Measurements from ENCODE around the gene CTSF. TPM values are rescaled to one million over a fixed set of nuclear protein-coding genes. Genes with fewer than 3 reads are reported as not detected.
"Not testable (repeated sequence)": the region's sequence is repeated elsewhere in the genome, so short reads cannot be mapped to it uniquely, and the experiment has no call there.

The CTSF gene
- total and polyA plus RNA-seq, 5 donors from 2014 or later: 6.9 to 28.6 (median 17.6) TPM

DNA sequence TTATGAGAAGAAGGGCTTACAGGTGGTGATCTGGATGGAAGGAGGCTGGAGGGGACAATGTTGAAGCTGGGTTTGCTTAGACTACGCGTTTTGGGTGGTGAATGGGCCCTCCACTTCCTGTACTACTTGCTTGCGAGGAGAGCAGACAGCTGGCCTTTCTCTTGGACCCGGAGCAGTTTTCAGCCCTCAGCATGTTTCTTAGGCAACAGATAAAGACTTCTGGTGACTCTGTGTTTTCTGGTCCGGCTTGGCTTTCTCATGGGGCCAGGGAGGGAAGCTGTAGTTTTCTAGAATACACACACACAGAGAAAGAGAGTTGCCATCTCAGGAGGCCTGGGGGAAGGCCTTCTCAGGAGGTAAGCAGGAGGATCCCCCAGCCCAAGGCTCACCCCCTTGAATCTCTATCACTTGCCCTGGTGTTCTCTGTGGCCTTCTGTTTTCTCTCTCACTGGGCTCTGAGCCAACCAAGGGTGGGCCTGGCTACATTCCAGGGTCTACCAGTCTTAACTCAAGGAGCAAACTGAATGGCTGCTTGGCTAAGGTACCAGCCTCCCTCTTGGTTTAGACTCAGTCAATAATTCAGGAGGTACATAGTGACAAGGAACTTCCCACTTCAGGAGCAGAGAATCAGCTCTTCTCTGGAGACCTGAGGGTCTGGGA, 27.0 kb upstream of the CTSF start:
- H3K9me3 ChIP-seq (ENCODE audit: control insufficient read depth in 2 of 2, low read length in 2 of 2): no peaks in the 10 kb centered on the region
- H3K9me3 Mint-ChIP-seq: no peaks in the 10 kb centered on the region
- H3K27ac ChIP-seq (ENCODE audit: insufficient read depth, low read length, poor library complexity, severe bottlenecking): peak overlapping the region; percentile 5
- no peak overlapping the region for H3K4me3 ChIP-seq (ENCODE audit: low read depth, low read length)
- H3K4me3 Mint-ChIP-seq: peak overlapping the region; percentile 44 to 83 (median 66)
- H3K36me3 ChIP-seq (ENCODE audit: control insufficient read depth, insufficient read depth, low read length): peaks cover 6% of the 10 kb centered on the region
- peaks cover 6% of the 10 kb centered on the region for H3K36me3 Mint-ChIP-seq
- peaks cover 21% of the 10 kb centered on the region for H3K4me1 ChIP-seq (ENCODE audit: control insufficient read depth, insufficient read depth, low read length, poor library complexity, severe bottlenecking)
- no peaks in the 10 kb centered on the region for H3K27me3 ChIP-seq (ENCODE audit: control insufficient read depth, insufficient read depth, low read length)
- DNase-seq: peak in 2 of 3 donors; percentile 13 to 48
- H3K4me1 Mint-ChIP-seq: peaks cover 9 to 46% (median 24%) of the 10 kb centered on the region in 4 donors
- H3K27ac Mint-ChIP-seq: peak overlapping the region; percentile 81 to 92 (median 87)
- H3K27me3 Mint-ChIP-seq: no peaks in the 10 kb centered on the region
- no peak for ATAC-seq (ENCODE audit: low read depth in 2 of 2)

DNA sequence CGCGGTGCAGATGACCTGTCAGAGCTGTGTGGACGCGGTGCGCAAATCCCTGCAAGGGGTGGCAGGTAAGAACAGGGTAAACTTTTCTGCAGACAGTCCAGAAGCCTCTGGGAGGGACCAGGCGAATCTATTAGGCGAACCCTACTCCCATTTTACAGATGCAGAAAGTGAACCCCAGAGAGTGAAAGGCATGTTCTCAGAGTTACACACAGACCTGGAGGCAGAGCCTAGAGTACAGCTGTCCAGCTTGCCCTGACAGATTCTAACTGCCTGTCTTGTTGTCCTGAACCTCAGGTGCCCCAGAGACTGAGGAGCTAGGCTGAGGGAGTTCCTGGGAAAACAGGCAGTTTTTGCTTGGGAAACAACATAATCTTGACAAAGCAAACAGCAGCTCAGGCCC, 25.2 kb upstream of the CTSF start:
- DNase-seq: no peak
- H3K4me3 Mint-ChIP-seq: peak overlapping the region; percentile 92 to 100 (median 100)

DNA sequence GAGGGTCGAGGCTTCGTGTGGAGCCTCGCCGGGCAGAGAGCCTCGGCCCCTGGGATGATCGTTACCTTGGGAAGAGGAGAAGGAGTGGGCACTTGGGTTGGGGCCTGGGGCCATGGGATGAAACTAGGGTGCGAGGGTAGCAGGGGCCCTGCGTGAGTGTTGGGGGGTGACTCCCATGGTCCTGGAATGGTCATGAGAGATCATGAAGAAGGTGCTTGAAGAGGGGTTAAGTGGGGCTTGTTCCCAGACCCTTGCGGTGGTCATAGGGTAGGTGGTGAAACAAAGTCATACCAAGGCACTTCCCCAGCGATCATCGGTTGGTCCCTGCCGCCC, 24.9 kb upstream of the CTSF start:
- no peaks in the 10 kb centered on the region for H3K36me3 ChIP-seq (ENCODE audit: control insufficient read depth, insufficient read depth, low read length)

More for the DNA sequence above, 25.2 kb upstream of the CTSF start:
- Histone ChIP-seq H3K4me1 (ENCODE audit: control insufficient read depth, insufficient read depth, low read length, poor library complexity, severe bottlenecking) (peaks cover 21% of the 10 kb centered on the region), H3K27me3 (ENCODE audit: control insufficient read depth, insufficient read depth, low read length) (no peaks in the 10 kb centered on the region), H3K4me3 (ENCODE audit: low read depth, low read length) (peak overlapping the region; percentile 73), H3K9me3 (ENCODE audit: control insufficient read depth in 2 of 2, low read length in 2 of 2) (no peaks in the 10 kb centered on the region), H3K36me3 (ENCODE audit: control insufficient read depth, insufficient read depth, low read length) (no peaks in the 10 kb centered on the region), H3K27ac (ENCODE audit: insufficient read depth, low read length, poor library complexity, severe bottlenecking) (peak overlapping the region; percentile 84)
- no peak for ATAC-seq (ENCODE audit: low read depth in 2 of 2)
- peaks cover 5% of the 10 kb centered on the region for H3K36me3 Mint-ChIP-seq
- peaks cover 9 to 46% (median 24%) of the 10 kb centered on the region in 4 donors for H3K4me1 Mint-ChIP-seq
- H3K27me3 Mint-ChIP-seq: no peaks in the 10 kb centered on the region
- peak overlapping the region in 2 of 3 donors; percentile 99 to 100 for H3K27ac Mint-ChIP-seq
- no peaks in the 10 kb centered on the region for H3K9me3 Mint-ChIP-seq

DNA sequence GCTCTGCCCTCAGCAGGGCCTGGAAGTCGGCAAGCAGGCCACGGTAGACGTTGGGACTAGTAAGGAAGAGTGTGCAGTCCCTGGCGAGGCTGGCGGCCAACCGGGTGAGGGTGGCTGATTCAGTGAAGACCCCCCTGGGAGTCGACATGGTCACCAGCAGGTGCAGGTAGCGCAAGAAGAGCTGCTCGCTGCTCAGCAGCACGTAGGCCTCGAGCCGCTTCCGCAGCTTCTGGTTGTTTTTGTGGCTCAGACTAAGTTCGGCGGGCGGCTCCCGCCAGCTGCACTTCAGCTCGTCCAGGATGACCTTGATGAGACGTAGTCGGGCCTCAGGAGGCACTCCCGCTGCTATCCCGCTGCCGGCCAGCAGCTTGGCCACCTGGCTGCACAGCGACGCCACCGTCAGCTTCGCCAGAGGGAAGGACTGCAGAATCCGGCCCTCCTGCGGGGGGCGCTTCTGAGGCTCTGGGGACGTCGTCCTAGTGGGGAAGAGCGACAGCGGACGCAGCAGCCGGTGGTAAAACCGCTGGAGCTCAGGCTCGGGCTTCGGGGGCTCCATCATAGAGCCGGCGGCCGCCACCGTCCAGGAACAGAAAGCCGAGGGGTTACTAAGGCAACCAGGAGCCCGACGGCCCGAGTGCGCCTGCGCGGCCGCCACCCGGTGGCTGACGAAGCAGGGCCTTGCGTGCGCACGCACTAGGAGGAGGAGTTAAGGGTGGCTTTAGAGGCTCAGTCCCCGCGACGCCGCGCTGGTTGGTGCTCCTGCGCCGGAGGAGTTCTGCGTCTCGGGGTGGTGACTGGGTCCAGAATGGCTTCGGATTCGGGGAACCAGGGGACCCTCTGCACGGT, 24.3 kb upstream of the CTSF start, which contains the start of the genes CCDC87 and CCS:
Gene CCDC87, minus strand, starts transcription at position 607 of the 846 bp plus-strand sequence. Its CDS starts 48 bp downstream, at position 559.
Gene CCS, plus strand, starts transcription at position 729 of the 846 bp plus-strand sequence. Its CDS starts 77 bp downstream, at position 806.
- Histone ChIP-seq H3K4me3 (ENCODE audit: low read depth, low read length) (peak within 1 kb of the TSS; percentile 73), H3K4me1 (ENCODE audit: control insufficient read depth, insufficient read depth, low read length, poor library complexity, severe bottlenecking) (peaks cover 21% of the 10 kb centered on the region), H3K36me3 (ENCODE audit: control insufficient read depth, insufficient read depth, low read length) (no peaks in the 10 kb centered on the region), H3K27me3 (ENCODE audit: control insufficient read depth, insufficient read depth, low read length) (no peaks in the 10 kb centered on the region), H3K9me3 (ENCODE audit: control insufficient read depth in 2 of 2, low read length in 2 of 2) (no peaks in the 10 kb centered on the region), H3K27ac (ENCODE audit: insufficient read depth, low read length, poor library complexity, severe bottlenecking) (peak within 1 kb of the TSS; percentile 84)
- H3K9me3 Mint-ChIP-seq: no peaks in the 10 kb centered on the region
- peaks cover 5% of the 10 kb centered on the region for H3K36me3 Mint-ChIP-seq
- peaks cover 9 to 46% (median 19%) of the 10 kb centered on the region in 4 donors for H3K4me1 Mint-ChIP-seq
- DNase-seq (peak; percentile 96 to 99 (median 97)), ATAC-seq (ENCODE audit: low read depth in 2 of 2) (peak; percentile 95 to 96)
- peak within 1 kb of the TSS; percentile 92 to 100 (median 100) for H3K4me3 Mint-ChIP-seq
- H3K27ac Mint-ChIP-seq: peak within 1 kb of the TSS; percentile 98 to 100 (median 99)
- no peaks in the 10 kb centered on the region for H3K27me3 Mint-ChIP-seq

More for the DNA sequence above, 24.9 kb upstream of the CTSF start:
- no peaks in the 10 kb centered on the region for H3K9me3 ChIP-seq (ENCODE audit: control insufficient read depth in 2 of 2, low read length in 2 of 2)
- H3K27me3 Mint-ChIP-seq: no peaks in the 10 kb centered on the region
- H3K4me1 ChIP-seq (ENCODE audit: control insufficient read depth, insufficient read depth, low read length, poor library complexity, severe bottlenecking): peaks cover 21% of the 10 kb centered on the region
- no peaks in the 10 kb centered on the region for H3K27me3 ChIP-seq (ENCODE audit: control insufficient read depth, insufficient read depth, low read length)
- H3K27ac ChIP-seq (ENCODE audit: insufficient read depth, low read length, poor library complexity, severe bottlenecking): peak overlapping the region; percentile 84
- ATAC-seq (ENCODE audit: low read depth in 2 of 2) (peak in 1 of 2 donors; percentile 7), DNase-seq (no peak)
- H3K4me3 Mint-ChIP-seq: peak overlapping the region; percentile 92 to 100 (median 100)
- H3K27ac Mint-ChIP-seq: peak overlapping the region; percentile 98 to 100 (median 99)
- peak overlapping the region; percentile 73 for H3K4me3 ChIP-seq (ENCODE audit: low read depth, low read length)
- H3K36me3 Mint-ChIP-seq: peaks cover 5% of the 10 kb centered on the region
- H3K9me3 Mint-ChIP-seq: no peaks in the 10 kb centered on the region
- H3K4me1 Mint-ChIP-seq: peaks cover 9 to 46% (median 21%) of the 10 kb centered on the region in 4 donors

DNA sequence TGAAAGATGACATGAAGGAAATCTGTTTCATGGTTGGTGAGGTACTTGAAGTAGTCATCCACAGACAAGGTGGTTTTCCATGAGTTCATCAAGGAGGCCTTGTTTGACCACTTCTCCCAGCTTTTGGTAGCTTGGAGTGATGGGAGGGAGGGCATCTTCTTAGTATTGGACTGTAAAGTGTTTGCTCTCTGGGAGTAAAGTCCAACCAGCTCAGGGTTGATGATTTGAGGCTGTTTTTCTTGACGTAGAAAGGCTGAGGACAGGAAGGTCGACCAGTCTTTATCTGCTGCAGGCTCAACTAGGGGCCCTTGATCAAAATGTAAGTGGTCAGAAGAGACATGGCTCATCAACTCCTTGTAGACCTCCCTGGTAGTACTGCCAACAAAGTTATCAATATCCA, 22.8 kb upstream of the CTSF start:
- no peak overlapping the region for H3K27ac Mint-ChIP-seq

DNA sequence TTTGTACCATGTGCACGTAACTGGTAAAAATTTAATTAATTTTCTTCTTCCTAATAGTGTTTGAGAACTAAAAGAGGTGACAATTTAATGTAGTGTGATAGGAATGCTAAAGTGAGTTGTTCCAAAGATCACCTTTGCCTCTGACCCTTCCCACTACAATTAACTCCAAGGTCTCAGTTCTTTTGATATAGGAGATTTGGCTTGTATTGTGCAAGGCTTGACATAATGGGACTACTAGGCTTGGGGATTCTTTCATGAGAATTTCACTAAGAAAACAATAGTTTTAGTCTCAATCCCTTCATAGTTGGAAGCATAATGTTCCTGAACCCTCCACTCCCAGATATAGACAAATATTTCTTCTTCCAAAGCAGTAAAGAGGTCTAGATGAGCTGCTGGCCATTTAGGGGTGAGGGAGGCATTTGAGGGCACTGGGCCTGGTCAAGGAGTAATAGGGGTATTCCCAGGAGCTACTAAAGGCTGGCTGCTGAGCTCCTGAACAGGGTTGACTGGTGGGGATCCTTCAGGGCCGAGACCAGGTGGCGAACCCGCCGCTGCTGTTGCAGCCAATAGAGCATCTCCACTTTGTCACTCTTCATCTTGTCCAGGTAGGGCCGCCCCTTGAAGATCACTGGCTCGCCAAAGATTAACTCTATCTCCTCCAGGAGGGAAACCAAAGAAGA, 21.7 kb upstream of the CTSF start:
- DNase-seq (no peak), ATAC-seq (ENCODE audit: low read depth in 2 of 2) (no peak)
- H3K4me3 Mint-ChIP-seq: peak overlapping the region in 1 of 4 donors; percentile 45
- no peaks in the 10 kb centered on the region for H3K27me3 Mint-ChIP-seq
- H3K4me1 Mint-ChIP-seq: peaks cover 4 to 30% (median 14%) of the 10 kb centered on the region in 4 donors
- Histone ChIP-seq H3K27me3 (ENCODE audit: control insufficient read depth, insufficient read depth, low read length) (no peaks in the 10 kb centered on the region), H3K9me3 (ENCODE audit: control insufficient read depth in 2 of 2, low read length in 2 of 2) (no peaks in the 10 kb centered on the region), H3K36me3 (ENCODE audit: control insufficient read depth, insufficient read depth, low read length) (no peaks in the 10 kb centered on the region), H3K27ac (ENCODE audit: insufficient read depth, low read length, poor library complexity, severe bottlenecking) (no peak overlapping the region), H3K4me3 (ENCODE audit: low read depth, low read length) (no peak overlapping the region), H3K4me1 (ENCODE audit: control insufficient read depth, insufficient read depth, low read length, poor library complexity, severe bottlenecking) (peaks cover 18% of the 10 kb centered on the region)
- H3K36me3 Mint-ChIP-seq: peaks cover 1% of the 10 kb centered on the region
- no peaks in the 10 kb centered on the region for H3K9me3 Mint-ChIP-seq
- peak overlapping the region in 1 of 3 donors; percentile 25 for H3K27ac Mint-ChIP-seq

More for the DNA sequence above, 22.8 kb upstream of the CTSF start:
- H3K27me3 Mint-ChIP-seq: no peaks in the 10 kb centered on the region
- Histone ChIP-seq H3K27ac (ENCODE audit: insufficient read depth, low read length, poor library complexity, severe bottlenecking) (no peak overlapping the region), H3K27me3 (ENCODE audit: control insufficient read depth, insufficient read depth, low read length) (no peaks in the 10 kb centered on the region), H3K9me3 (ENCODE audit: control insufficient read depth in 2 of 2, low read length in 2 of 2) (no peaks in the 10 kb centered on the region), H3K4me3 (ENCODE audit: low read depth, low read length) (no peak overlapping the region), H3K36me3 (ENCODE audit: control insufficient read depth, insufficient read depth, low read length) (no peaks in the 10 kb centered on the region), H3K4me1 (ENCODE audit: control insufficient read depth, insufficient read depth, low read length, poor library complexity, severe bottlenecking) (peaks cover 21% of the 10 kb centered on the region)
- ATAC-seq (ENCODE audit: low read depth in 2 of 2) (no peak), DNase-seq (no peak)
- peaks cover 4 to 40% (median 19%) of the 10 kb centered on the region in 4 donors for H3K4me1 Mint-ChIP-seq
- H3K9me3 Mint-ChIP-seq: no peaks in the 10 kb centered on the region
- H3K36me3 Mint-ChIP-seq: peaks cover 5% of the 10 kb centered on the region
- peak overlapping the region in 1 of 4 donors; percentile 21 for H3K4me3 Mint-ChIP-seq

DNA sequence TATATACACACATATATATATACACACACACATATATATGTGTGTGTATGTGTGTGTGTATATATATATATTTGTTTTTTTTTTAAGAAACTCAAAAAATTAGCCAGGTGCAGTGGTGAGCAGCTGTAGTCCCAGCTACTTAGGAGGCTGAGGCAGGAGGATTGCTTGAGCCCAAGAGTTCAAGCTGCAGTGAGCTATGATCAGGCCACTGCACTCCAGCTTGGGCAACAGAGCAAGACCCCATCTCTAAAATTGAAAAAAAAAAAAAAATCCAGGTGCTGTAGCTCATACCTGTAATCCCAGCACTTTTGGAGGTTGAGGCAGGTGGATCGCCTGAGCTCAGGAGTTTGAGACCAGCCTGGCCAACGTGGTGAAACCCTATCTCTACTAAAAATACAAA, 20.9 kb upstream of the CTSF start:
- not testable (repeated sequence) for H3K27ac Mint-ChIP-seq; H3K27me3 Mint-ChIP-seq; H3K9me3 ChIP-seq (ENCODE audit: control insufficient read depth in 2 of 2, low read length in 2 of 2); H3K27me3 ChIP-seq (ENCODE audit: control insufficient read depth, insufficient read depth, low read length); H3K4me3 ChIP-seq (ENCODE audit: low read depth, low read length); H3K36me3 ChIP-seq (ENCODE audit: control insufficient read depth, insufficient read depth, low read length); H3K4me3 Mint-ChIP-seq; DNase-seq; H3K27ac ChIP-seq (ENCODE audit: insufficient read depth, low read length, poor library complexity, severe bottlenecking); H3K36me3 Mint-ChIP-seq; H3K9me3 Mint-ChIP-seq; ATAC-seq (ENCODE audit: low read depth in 2 of 2)
- H3K4me1 Mint-ChIP-seq: peaks cover 0 to 21% (median 9%) of the 10 kb centered on the region in 4 donors
- peaks cover 11% of the 10 kb centered on the region for H3K4me1 ChIP-seq (ENCODE audit: control insufficient read depth, insufficient read depth, low read length, poor library complexity, severe bottlenecking)

Measured in CD4-positive, CD25-positive, alpha-beta regulatory T cell (primary cell).